GM19238 (cell line): ENCODE measurements around the gene BANP.
"Not testable (repeated sequence)": the region's sequence is repeated elsewhere in the genome, so short reads cannot be mapped to it uniquely, and the experiment has no call there.

Experiments
- DNase-seq: peaks from one replicate; pipeline ENCODE4 v3.0.0; 2011; ENCODE audit warnings: low spot score; ENCODE audit not compliant: insufficient read length

The BANP gene

DNA sequence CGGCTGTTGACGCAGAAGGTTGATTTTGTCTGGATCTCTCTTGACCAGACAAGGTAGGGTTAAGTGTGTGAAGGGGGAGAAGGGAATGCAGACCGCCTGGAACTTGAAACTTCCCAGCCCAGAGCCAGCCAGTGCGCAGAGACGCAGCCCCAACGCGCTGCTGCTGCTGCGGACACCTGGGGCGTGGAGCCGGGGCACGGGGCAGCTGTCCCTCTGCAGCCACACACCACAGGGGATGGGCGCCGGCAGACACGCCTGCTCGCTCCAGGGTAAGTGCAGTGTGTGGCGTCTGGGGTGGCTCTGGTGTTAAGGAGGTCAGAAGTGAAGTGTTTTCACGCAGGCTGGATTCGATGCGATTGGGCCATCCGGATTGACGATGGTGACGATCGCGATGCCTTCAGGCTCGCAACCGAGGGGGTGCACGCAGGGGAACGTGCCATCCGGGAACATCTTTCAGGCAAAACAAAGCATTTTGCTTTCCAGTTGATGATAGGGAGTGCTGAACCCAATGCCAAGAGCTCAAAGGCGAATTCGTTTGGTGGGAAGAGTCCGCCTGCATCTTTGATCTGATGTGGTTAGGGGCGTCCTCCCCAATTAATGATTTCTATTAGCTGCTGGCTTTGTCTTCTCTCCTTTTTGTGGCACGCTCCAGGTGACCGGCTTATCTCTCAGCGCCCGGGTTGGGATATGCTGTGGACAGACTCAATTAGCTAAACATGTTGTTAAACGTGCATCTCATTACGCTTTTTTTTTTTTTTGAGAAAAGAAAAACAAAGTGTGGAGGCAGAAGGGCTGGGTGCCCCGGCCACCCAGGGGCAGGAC is 149.8 kb downstream of the BANP start:
- DNase-seq = not testable (repeated sequence)

DNA sequence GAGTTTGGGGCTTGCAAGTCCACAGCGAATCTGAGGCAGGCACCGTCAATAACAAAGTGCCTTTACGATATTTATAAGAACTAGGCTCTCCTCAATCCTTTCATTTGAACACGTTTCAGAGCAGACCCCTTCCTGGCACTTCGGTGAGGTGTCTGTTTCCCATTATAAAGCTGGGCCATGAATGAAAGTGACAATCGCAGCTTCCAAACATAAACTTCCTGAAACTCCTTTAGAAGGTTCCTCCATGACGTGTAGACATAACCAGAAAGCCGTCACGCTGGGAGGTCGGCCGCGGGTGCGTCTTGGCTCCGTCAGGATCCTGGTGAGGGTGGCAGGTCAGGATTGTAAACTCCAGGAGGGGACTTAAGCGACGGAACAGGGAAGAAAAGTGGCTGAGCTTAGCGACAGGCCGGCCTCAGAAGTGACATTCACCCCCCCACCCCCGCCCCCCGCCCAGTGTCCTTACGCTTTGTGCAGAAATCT is 150.4 kb downstream of the BANP start:
- DNase-seq = not testable (repeated sequence)

GRCh38 chr16:88102597-88102996 is 151.4 kb downstream of the BANP start:
- DNase-seq = no peak

GRCh38 chr16:88103011-88103410 is 151.8 kb downstream of the BANP start:
- DNase-seq = no peak

DNA sequence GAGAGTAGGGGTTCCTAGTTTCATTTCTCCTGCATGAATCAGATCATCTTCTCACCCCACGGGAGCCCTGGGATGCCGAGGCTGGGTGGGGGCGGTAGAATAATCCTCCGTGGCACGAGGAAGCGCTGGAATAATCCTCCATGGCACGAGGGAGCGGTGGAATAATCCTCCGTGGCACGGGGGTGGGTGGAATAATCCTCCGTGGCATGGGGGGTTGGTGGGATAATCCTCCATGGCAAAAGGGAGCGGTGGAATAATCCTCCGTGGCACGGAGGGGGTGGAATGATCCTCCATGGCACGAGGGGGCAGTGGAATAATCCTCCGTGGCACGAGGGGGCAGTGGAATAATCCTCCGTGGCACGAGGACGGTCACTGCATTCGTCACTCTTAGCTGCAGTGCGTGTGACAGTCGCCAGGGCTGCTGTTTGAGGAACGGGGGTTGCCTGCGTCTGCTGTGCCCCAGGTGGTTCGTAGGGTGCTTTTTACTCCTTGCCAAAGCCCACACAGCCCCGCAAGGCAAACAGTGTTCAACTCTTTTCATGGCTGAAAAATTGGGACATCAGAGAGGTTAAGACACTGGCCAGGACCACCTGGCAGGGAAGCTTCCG is 152.5 kb downstream of the BANP start:
- DNase-seq = no peak

GRCh38 chr16:88104363-88104762 is 153.1 kb downstream of the BANP start:
- DNase-seq = not testable (repeated sequence)

DNA sequence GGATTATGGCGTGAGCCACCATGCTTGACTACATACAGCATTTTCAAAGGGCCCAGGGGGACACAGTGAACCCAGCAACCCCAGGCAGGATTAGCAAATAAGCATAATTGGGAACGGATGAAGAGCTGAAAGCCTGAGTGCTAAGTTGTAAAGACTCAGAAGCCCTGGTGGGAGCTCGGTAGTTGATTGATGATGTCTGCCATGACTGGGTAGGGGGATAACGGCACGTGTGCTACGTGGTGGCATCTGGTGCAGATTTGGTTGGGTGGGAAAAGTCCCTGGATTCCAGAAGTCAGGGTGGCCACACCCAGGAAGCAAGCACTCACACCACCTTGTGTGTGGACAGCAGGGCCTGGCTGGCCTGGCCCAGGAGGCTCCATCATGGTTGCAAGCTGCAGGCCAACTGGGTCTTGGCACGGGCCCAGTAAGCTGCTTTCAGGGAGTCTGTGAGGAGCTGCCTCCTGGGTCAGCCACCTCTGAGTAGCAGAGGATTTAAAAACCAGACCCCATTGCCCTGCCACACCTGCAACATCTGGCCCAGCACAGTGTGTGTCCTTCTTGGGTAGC is 154.4 kb downstream of the BANP start:
- not testable (repeated sequence) for DNase-seq

DNA sequence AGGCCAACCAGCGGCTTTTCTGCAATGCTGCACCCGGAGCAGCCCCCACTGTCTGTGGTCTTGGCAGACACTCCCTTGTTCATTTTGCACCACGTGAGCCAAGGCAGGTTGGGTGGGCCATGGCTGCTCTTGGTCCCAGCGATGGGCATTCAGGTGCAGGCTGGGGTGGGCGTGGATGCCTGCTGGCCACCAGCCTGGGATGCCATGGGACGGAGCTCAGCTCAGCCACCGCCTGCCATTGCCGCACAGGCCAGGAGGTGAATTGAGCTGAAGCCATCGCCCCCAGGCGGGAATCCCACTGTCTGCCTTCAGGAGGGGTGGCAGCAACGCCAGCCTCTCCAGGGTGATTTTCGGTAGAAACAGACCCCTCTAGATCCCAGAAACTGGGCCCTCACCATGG is 155.3 kb downstream of the BANP start:
- not testable (repeated sequence) for DNase-seq

DNA sequence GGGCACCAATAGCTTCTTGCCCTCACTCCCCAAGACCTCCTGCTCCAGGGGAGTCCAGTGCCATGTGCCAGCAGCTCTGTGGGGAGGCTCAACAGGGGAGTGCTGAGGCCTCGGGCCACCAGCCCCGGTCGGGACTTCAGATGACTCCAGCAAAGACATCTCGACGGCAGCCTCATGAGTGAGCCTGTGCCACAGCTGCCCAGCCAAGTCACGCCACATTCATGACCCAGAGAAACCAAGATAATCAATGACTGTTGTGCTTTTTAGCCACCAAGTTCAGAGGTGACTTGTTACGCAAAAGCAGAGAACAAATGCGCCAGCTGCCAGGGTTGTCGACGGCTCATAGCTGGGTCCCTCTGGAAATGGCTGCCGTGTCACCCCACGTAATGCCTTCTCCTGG is 157.5 kb downstream of the BANP start:
- no peak for DNase-seq

GRCh38 chr16:88109726-88110621 is 158.7 kb downstream of the BANP start:
- not testable (repeated sequence) for DNase-seq

DNA sequence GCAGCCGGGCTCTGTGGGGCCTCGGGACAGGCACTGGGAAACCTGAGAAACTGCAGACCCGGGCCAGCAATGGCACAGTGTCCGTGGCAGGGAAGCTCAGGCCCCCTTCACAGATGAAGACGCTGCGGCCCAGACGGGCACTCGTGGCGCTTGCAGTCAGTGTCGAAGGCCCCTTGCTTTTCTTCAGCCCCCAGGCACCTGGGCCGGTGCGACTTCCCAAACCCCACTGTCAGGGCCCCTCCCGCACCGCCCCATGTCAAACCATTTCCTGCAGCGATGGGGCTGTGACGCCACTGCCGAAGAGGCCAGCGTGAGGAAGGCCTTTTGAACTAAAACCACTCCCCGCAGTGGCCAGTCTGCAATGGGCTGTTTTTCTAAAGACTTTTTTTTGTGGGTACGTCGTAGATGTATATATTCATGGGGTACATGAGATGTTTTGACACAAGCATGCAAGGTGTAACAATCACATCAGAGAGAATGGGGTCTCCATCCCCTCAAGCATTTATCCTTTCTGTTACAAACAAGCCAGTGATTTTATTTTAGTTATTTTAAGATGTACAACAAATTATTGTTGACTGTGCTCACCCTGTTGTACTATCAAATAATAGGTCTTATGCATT is 159.8 kb downstream of the BANP start:
- DNase-seq = not testable (repeated sequence)

GRCh38 chr16:88111976-88112375 is 160.7 kb downstream of the BANP start:
- DNase-seq = not testable (repeated sequence)

DNA sequence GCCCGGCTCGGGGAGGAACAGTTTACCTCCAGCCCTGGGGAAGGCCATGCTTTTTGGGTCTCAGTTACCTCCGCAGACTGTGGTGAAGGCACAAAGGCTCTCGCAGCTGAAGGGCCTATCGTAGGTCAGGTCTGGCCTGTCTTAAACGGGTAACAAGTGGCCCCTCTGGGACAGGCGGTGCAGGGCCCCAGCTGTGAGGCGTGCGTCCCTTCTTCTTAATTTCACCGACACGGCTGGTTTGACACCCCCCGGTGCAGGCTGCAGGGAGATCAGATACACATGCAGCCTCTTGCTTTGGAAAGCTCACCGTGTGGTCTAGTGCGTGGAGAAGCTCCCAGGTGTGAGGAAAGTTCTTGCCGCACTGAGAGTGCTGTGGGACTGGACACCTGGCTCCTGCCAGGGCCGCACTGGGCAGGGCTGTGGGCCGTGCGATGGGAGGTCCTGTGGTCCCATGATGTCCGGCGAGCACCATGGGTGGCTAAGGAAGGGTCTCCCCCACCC is 162.4 kb downstream of the BANP start:
- no peak for DNase-seq

GRCh38 chr16:88114541-88115228 is 163.5 kb downstream of the BANP start:
- not testable (repeated sequence) for DNase-seq

GRCh38 chr16:88116121-88116520 is 164.9 kb downstream of the BANP start:
- DNase-seq = no peak

GRCh38 chr16:88117476-88117868 is 166.2 kb downstream of the BANP start:
- DNase-seq = no peak

DNA sequence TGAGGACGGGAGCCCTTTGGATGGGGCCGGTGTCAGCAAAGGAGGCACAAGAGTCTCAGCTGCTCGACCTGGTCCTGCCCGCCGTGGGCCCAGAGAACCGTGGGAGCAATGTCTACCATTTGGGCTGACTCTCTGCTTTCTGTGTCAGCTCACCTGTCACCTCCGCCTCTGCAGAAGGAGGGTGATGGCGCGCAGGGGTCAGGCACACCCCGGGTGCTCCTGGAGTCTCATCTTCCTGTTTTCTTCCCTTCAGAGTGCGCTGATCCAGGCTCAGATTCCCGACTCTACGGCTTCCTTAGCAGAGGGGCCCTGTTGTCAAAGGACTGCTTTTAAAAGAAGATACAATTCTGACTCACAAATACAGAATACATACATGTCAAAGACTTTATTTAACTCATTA is 167.1 kb downstream of the BANP start:
- no peak for DNase-seq

DNA sequence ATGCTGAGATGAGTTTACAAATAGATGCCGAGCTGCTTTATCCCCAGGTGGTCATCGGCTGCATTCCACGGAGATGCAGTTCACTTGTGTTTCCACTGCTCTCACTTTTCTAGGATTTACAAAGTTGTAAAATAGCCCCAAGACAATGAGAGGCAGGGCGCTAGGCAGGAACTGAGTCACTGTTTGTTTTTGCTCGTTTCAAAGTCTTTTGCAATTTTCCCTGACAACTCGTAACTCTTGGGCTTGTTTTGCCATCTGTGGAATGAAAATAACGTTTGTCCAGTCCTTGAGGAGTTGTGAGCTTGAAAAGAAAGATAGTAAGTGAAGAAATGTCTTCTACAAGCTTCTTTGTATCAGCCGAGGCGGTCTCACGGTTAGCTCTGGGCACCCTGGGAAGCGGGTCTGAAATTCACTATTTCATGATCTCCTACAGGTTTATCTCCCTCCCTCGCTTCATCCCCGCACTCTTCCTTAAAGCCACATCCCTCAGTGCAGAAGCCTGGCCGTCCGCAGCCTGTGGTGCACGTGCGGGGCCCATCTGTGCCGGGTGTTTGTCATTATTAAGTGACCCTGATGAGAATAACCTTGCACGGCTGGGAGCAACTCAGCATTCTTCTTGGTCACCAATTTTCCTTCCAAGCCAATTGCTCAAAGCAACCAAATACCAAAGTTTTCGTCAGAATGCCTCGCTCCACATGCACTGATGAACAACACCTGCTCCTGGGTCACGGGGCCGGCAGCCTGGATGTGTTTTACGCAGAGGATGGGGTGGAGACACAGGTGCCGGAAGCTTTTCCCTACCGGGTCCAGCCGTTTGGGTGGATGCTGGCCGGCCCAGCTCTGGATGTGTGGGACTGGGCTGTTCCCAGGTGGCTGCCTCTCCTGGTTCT is 167.9 kb downstream of the BANP start:
- not testable (repeated sequence) for DNase-seq
